DMS153 treated with DMSO at 0.1 percent for 48 hours (cell line): ENCODE data around the gene MYH6.

ENCODE experiments used
- DNase-seq: peaks from one replicate; lab custom pipeline; 2025; ENCODE audit not compliant: unreplicated experiment; lab: John Stamatoyannopoulos, UW

MYH6 gene

DNA sequence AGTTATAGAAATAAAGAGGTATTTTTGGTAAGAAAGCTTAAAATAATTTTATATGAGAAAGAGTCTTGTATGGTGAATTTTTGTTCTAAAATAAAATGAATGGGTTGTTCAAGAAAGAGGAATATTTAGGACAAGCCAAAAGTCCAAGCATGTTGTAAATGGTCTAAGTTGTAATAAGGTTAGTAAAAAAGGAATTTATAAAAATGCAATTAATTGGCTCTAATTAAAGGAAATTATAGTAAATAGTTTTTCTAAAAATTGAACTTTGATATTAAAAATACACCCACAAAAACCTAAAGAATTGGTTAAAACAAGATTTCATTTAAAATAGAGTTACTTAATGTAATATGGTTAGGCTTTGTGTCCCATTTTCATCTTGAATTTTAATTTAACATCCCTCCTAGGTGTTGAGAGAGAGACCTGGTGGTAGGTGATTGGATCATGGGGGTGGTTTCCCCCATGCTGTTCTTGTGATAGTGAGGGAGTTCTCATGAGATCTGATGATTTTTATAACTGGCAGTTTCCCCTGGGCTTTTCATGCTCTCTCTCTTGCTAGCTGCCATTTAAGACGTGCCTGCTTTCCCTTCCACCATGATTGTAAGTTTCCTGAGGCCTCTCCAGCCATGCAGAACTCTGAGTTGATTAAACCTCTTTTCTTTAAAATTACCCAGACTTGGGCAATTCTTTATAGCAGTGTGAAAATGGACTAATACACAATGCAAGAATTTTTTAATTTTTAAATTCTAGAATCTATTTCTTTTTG, 68.4 kb downstream of the MYH6 start:
- DNase-seq: no peak

DNA sequence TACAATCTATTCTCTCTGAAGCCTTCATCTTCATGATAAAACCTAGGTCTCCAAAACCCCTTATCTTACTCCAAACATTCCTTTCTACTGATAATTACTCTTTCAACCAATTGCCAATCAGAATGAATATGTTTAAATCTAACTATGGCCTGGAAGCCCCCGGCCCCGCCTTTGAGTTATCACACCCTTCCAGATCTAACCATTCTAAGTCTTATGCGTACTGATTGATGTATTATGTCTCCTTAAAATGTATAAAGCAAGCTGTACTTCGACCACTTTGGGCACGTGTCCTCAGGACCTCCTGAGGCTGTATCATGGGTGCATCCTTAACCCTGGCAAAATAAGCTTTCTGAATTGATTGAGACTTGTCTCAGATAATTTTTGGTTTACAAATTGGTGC, 72.5 kb downstream of the MYH6 start:
- DNase-seq: no peak
